Measurements from ENCODE around the gene APBA1.

APBA1 gene

GRCh38 chr9:69499959-69500358, 172.2 kb downstream of the APBA1 start:
- TF ChIP-seq, protein P1, sequence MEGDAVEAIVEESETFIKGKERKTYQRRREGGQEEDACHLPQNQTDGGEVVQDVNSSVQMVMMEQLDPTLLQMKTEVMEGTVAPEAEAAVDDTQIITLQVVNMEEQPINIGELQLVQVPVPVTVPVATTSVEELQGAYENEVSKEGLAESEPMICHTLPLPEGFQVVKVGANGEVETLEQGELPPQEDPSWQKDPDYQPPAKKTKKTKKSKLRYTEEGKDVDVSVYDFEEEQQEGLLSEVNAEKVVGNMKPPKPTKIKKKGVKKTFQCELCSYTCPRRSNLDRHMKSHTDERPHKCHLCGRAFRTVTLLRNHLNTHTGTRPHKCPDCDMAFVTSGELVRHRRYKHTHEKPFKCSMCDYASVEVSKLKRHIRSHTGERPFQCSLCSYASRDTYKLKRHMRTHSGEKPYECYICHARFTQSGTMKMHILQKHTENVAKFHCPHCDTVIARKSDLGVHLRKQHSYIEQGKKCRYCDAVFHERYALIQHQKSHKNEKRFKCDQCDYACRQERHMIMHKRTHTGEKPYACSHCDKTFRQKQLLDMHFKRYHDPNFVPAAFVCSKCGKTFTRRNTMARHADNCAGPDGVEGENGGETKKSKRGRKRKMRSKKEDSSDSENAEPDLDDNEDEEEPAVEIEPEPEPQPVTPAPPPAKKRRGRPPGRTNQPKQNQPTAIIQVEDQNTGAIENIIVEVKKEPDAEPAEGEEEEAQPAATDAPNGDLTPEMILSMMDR (conservative IDR thresholded peaks at IDR 0.05; ENCODE audit: low read length) = no peak
- DNase-seq (ENCODE audit: low read depth) = no peak
- no peak overlapping the region for H3K4me3 ChIP-seq (ENCODE audit: low read length)

DNA sequence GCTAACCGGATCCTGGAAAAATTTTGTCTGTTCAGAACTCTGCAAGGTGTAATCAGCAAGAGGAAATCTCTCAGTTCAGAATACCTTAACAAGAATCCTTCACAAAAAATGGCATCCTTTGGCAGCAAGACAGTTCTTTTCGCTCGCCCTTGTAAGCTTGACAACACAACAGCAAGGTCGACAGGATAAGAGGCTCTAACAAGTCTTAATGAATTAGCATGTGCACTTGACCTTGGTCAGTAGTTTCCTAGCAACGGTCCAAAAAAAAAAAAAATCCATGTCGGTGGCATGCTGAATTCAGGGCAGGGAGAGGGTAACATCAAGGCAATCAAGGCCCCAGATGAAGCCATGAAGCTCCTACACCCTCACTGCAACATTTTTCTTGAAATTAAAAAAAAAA, 172.8 kb downstream of the APBA1 start:
- DNase-seq (ENCODE audit: low read depth) = no peak
- TF ChIP-seq, protein P1 (conservative IDR thresholded peaks at IDR 0.05; ENCODE audit: low read length) = no peak

GRCh38 chr9:69498470-69498869, 173.7 kb downstream of the APBA1 start:
- TF ChIP-seq, protein P1 (conservative IDR thresholded peaks at IDR 0.05; ENCODE audit: low read length) = no peak
- no peak overlapping the region for H3K4me3 ChIP-seq (ENCODE audit: low read length)
- DNase-seq (ENCODE audit: low read depth) = no peak

More for the DNA sequence above, 172.8 kb downstream of the APBA1 start:
- H3K4me3 ChIP-seq (ENCODE audit: low read length) = no peak overlapping the region

DNA sequence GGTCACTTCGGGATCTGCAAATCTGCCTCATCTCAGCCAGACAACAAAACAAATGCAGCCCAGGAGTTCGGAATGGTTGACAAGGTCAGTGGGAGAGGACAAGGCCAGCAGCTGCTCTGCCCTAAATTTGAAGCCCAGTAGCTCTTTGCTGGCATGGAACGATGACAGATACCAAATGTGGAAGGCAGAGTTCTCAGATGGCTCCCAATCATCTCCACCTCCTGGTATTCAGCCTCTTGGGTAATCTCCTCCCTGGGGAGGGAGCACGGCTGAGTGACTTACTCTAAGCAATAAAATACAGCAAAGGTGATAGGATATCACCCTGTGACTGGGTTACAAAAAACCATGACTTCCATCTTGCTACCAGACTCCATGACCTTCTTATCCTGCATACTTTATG, 174.4 kb downstream of the APBA1 start:
- TF ChIP-seq, protein P1 (conservative IDR thresholded peaks at IDR 0.05; ENCODE audit: low read length) = no peak
- H3K4me3 ChIP-seq (ENCODE audit: low read length) = no peak overlapping the region
- no peak for DNase-seq (ENCODE audit: low read depth)

GRCh38 chr9:69496846-69497450, 175.2 kb downstream of the APBA1 start:
- no peak for DNase-seq (ENCODE audit: low read depth)
- TF ChIP-seq, protein P1 (conservative IDR thresholded peaks at IDR 0.05; ENCODE audit: low read length) = no peak
- no peak overlapping the region for H3K4me3 ChIP-seq (ENCODE audit: low read length)

GRCh38 chr9:69495296-69495695, 176.9 kb downstream of the APBA1 start:
- H3K4me3 ChIP-seq (ENCODE audit: low read length) = no peak overlapping the region
- DNase-seq (ENCODE audit: low read depth) = no peak
- TF ChIP-seq, protein P1 (conservative IDR thresholded peaks at IDR 0.05; ENCODE audit: low read length) = no peak

- no peak for DNase-seq (ENCODE audit: low read depth)
- TF ChIP-seq, protein P1 (conservative IDR thresholded peaks at IDR 0.05; ENCODE audit: low read length) = no peak
- no peak overlapping the region for H3K4me3 ChIP-seq (ENCODE audit: low read length)
Measured at GRCh38 chr9:69494763-69495162, 177.4 kb downstream of the APBA1 start.

Measured in AG10803 (cell line).